ENCODE data around the gene CTBP2. TPM values are rescaled to one million over a fixed set of nuclear protein-coding genes. Genes with fewer than 3 reads are reported as not detected.

CTBP2 gene
- total and polyA plus RNA-seq, 4 donors = 19.2 to 80.6 (median 63.2) TPM

DNA sequence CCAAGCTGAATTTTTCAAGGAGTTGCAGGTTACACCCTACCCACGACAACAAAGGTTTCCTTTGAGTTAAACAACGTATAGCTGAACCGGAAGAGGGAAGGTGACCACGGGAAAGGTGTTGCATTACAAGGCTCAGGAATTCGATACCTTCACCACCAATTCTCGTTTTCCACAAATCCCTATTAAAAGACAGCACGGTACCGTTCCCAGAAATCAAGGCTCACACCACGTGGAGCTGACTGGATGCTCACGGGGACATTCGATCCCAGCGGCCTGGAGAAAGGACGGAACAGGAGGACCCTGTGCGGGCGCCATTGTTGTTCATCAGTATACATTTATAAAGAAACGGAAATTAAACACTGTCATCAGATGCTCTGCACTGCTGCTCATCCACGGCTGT lies 56.4 kb downstream of the CTBP2 start:
- 84 to 86% methylated on average over 17 of the region's 17 CpGs for WGBS, 2 donors
- peaks cover 0 to 32% (median 6%) of the 10 kb centered on the region in 5 donors for H3K4me1 ChIP-seq (ENCODE audit: control insufficient read depth in 5 of 5, insufficient read depth in 5 of 5, low read length in 5 of 5)
- ATAC-seq (ENCODE audit: insufficient read depth, low FRiP score) (no peak), DNase-seq (no peak)
- no peaks in the 10 kb centered on the region for H3K27me3 ChIP-seq (ENCODE audit: control insufficient read depth in 3 of 3, insufficient read depth in 3 of 3, low read length in 2 of 3)
- peaks cover 0 to 3% (median 0%) of the 10 kb centered on the region in 4 donors for H3K9me3 ChIP-seq (ENCODE audit: control insufficient read depth in 4 of 4, insufficient read depth in 3 of 4, low read length in 3 of 4)
- H3K4me3 ChIP-seq = no peak overlapping the region
- no peak overlapping the region for H3K9ac ChIP-seq (ENCODE audit: insufficient read depth in 1 of 2, low read length in 2 of 2)
- TF ChIP-seq, protein P1, sequence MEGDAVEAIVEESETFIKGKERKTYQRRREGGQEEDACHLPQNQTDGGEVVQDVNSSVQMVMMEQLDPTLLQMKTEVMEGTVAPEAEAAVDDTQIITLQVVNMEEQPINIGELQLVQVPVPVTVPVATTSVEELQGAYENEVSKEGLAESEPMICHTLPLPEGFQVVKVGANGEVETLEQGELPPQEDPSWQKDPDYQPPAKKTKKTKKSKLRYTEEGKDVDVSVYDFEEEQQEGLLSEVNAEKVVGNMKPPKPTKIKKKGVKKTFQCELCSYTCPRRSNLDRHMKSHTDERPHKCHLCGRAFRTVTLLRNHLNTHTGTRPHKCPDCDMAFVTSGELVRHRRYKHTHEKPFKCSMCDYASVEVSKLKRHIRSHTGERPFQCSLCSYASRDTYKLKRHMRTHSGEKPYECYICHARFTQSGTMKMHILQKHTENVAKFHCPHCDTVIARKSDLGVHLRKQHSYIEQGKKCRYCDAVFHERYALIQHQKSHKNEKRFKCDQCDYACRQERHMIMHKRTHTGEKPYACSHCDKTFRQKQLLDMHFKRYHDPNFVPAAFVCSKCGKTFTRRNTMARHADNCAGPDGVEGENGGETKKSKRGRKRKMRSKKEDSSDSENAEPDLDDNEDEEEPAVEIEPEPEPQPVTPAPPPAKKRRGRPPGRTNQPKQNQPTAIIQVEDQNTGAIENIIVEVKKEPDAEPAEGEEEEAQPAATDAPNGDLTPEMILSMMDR (IDR thresholded peaks at IDR 0.05; ENCODE audit: control extremely low read depth, extremely low read depth) = no peak
- H3K36me3 ChIP-seq (ENCODE audit: control insufficient read depth in 4 of 4, insufficient read depth in 4 of 4, low read length in 4 of 4) = peaks cover 8 to 28% (median 25%) of the 10 kb centered on the region in 4 donors
- no peak overlapping the region for H3K27ac ChIP-seq (ENCODE audit: low read depth in 1 of 2, low read length in 1 of 2)

DNA sequence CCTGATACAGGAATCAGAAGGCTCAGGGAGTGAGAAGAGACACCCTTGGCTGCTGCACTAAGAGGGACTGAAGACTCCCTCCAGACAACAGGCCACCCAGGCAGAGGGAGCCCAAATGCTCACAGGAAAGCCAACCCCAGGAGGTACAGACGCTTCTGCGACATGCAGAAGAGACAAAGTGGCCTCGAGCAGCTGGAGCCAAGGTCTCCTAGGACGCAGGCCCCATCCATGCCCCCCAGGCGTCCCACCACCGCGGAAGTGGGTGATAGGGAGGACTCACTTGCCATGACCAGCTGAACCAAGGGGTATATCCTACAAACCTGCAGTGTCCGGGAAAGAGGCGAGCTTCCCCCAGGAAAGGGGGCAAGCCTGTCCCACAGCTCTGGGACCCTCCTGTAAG lies 56.9 kb downstream of the CTBP2 start:
- ATAC-seq (ENCODE audit: insufficient read depth, low FRiP score) (no peak), DNase-seq (no peak)
- H3K4me1 ChIP-seq (ENCODE audit: control insufficient read depth in 5 of 5, insufficient read depth in 5 of 5, low read length in 5 of 5) = peaks cover 0 to 32% (median 6%) of the 10 kb centered on the region in 5 donors

DNA sequence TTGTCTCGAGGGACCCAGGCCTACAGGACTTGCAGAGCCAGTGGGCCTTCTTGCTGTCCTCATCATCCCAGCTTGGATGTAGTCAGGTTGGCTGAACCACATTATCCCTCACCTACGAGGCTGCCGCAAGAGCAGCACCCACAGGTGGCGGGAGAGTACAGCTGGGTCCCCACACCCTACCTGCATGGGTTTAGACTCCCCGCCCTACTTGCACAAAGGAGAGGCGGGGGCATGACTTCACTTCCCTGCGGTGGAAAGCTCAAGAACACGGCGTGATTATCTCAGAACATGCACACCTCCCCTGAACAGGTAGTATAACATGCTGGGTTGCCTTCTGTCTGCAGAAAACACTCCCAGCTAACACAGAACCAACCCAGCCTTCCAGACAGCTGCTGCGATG lies 57.5 kb downstream of the CTBP2 start:
- TF ChIP-seq, protein P1 (IDR thresholded peaks at IDR 0.05; ENCODE audit: control extremely low read depth, extremely low read depth) = no peak
- ATAC-seq (ENCODE audit: insufficient read depth, low FRiP score) (no peak), DNase-seq (no peak)
- 79 to 80% methylated on average over 10 of the region's 10 CpGs for WGBS, 2 donors
- Histone ChIP-seq H3K9me3 (ENCODE audit: control insufficient read depth in 4 of 4, insufficient read depth in 3 of 4, low read length in 3 of 4) (no peaks in the 10 kb centered on the region), H3K36me3 (ENCODE audit: control insufficient read depth in 4 of 4, insufficient read depth in 4 of 4, low read length in 4 of 4) (peaks cover 0 to 20% (median 19%) of the 10 kb centered on the region in 4 donors), H3K27ac (ENCODE audit: low read depth in 1 of 2, low read length in 1 of 2) (peak overlapping the region in 1 of 2 donors; percentile 64), H3K9ac (ENCODE audit: insufficient read depth in 1 of 2, low read length in 2 of 2) (no peak overlapping the region), H3K4me1 (ENCODE audit: control insufficient read depth in 5 of 5, insufficient read depth in 5 of 5, low read length in 5 of 5) (peaks cover 0 to 32% (median 6%) of the 10 kb centered on the region in 5 donors), H3K4me3 (no peak overlapping the region), H3K27me3 (ENCODE audit: control insufficient read depth in 3 of 3, insufficient read depth in 3 of 3, low read length in 2 of 3) (no peaks in the 10 kb centered on the region)

More for the DNA sequence above, 56.9 kb downstream of the CTBP2 start:
- Histone ChIP-seq H3K9me3 (ENCODE audit: control insufficient read depth in 4 of 4, insufficient read depth in 3 of 4, low read length in 3 of 4) (peaks cover 0 to 3% (median 0%) of the 10 kb centered on the region in 4 donors), H3K9ac (ENCODE audit: insufficient read depth in 1 of 2, low read length in 2 of 2) (no peak overlapping the region), H3K4me3 (no peak overlapping the region), H3K27me3 (ENCODE audit: control insufficient read depth in 3 of 3, insufficient read depth in 3 of 3, low read length in 2 of 3) (no peaks in the 10 kb centered on the region), H3K36me3 (ENCODE audit: control insufficient read depth in 4 of 4, insufficient read depth in 4 of 4, low read length in 4 of 4) (peaks cover 5 to 27% (median 23%) of the 10 kb centered on the region in 4 donors), H3K27ac (ENCODE audit: low read depth in 1 of 2, low read length in 1 of 2) (no peak overlapping the region)
- TF ChIP-seq, protein P1 (IDR thresholded peaks at IDR 0.05; ENCODE audit: control extremely low read depth, extremely low read depth) = no peak
- WGBS, 2 donors = 77 to 84% methylated on average over 9 of the region's 9 CpGs

DNA sequence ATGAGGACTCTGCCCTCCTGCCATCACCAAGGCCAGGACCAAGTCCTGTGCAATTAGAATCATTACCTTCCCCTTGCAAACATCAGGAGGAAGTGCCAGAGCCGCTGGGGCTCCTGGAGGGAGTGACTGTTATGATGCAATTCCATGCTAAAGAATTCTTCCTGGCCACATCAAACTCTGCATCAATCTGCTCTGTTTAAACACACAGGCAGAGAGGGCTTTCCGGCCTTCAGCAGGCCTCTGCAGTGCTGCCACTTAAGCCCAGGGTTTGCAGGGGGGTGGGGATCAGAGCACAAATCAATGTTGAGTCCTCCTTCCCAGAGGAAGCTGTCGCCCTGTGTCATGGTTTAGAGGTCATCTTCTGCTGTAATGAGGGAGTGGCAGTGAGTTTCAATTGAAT lies 58.1 kb downstream of the CTBP2 start:
- 13 to 23% methylated on average over 3 of the region's 3 CpGs for WGBS, 2 donors
- H3K4me1 ChIP-seq (ENCODE audit: control insufficient read depth in 5 of 5, insufficient read depth in 5 of 5, low read length in 5 of 5) = peaks cover 0 to 30% (median 6%) of the 10 kb centered on the region in 5 donors
- ATAC-seq (ENCODE audit: insufficient read depth, low FRiP score) = no peak

More for the DNA sequence above, 58.1 kb downstream of the CTBP2 start:
- H3K36me3 ChIP-seq (ENCODE audit: control insufficient read depth in 4 of 4, insufficient read depth in 4 of 4, low read length in 4 of 4) = peaks cover 0 to 17% (median 13%) of the 10 kb centered on the region in 4 donors
- no peaks in the 10 kb centered on the region for H3K27me3 ChIP-seq (ENCODE audit: control insufficient read depth in 3 of 3, insufficient read depth in 3 of 3, low read length in 2 of 3)
- peak overlapping the region in 1 of 2 donors; percentile 19 for H3K27ac ChIP-seq (ENCODE audit: low read depth in 1 of 2, low read length in 1 of 2)
- no peaks in the 10 kb centered on the region for H3K9me3 ChIP-seq (ENCODE audit: control insufficient read depth in 4 of 4, insufficient read depth in 3 of 4, low read length in 3 of 4)
- peak overlapping the region in 1 of 2 donors; percentile 18 for H3K9ac ChIP-seq (ENCODE audit: insufficient read depth in 1 of 2, low read length in 2 of 2)
- DNase-seq = peak in 1 of 3 donors; percentile 53
- no peak overlapping the region for H3K4me3 ChIP-seq
- TF ChIP-seq, protein P1 (IDR thresholded peaks at IDR 0.05; ENCODE audit: control extremely low read depth, extremely low read depth) = no peak
